Loucy (cell line): ENCODE results near the gene FZD1.

ENCODE experiments used
- H2AFZ ChIP-seq: fragments of 200-600 bp; sonication (generic); 2 replicates; pipeline ENCODE4 v1.6.0; 2016; ENCODE audit warnings: antibody characterized with exemption, mild to moderate bottlenecking, low read length, moderate library complexity
- H3F3A ChIP-seq: fragments of 200-600 bp; 2 replicates; pipeline ENCODE4 v1.6.0; 2016; ENCODE audit warnings: antibody characterized with exemption, low read depth, mild to moderate bottlenecking
- H3K27me3 ChIP-seq: fragments of 200-600 bp; sonication (generic); 2 replicates; pipeline ENCODE4 v1.6.1; 2014; ENCODE audit warnings: low read length, mild to moderate bottlenecking; ENCODE audit not compliant: insufficient read depth, poor library complexity, severe bottlenecking
- H3K36me3 ChIP-seq: fragments of 200-600 bp; sonication (generic); 2 replicates; pipeline ENCODE4 v1.6.1; 2016; ENCODE audit warnings: low read length; ENCODE audit not compliant: insufficient read depth
- H3K4me1 ChIP-seq: fragments of 200-600 bp; sonication (generic); 2 replicates; pipeline ENCODE4 v1.5.1; 2014; ENCODE audit warnings: low read length, mild to moderate bottlenecking; ENCODE audit not compliant: insufficient read depth, poor library complexity, severe bottlenecking
- H3K4me2 ChIP-seq: fragments of 200-600 bp; sonication (generic); 2 replicates; pipeline ENCODE4 v1.6.0; 2014; ENCODE audit warnings: antibody characterized with exemption, low read length, low read depth, mild to moderate bottlenecking; ENCODE audit not compliant: poor library complexity, severe bottlenecking
- H3K4me3 ChIP-seq: fragments of 200-600 bp; sonication (generic); 2 replicates; pipeline ENCODE4 v1.5.1; 2014; ENCODE audit warnings: low read length, mild to moderate bottlenecking, mixed read lengths; ENCODE audit not compliant: poor library complexity, severe bottlenecking
- H3K79me2 ChIP-seq: fragments of 200-600 bp; sonication (generic); 2 replicates; pipeline ENCODE4 v1.6.1; 2014; ENCODE audit warnings: low read length; ENCODE audit not compliant: insufficient read depth
- H3K9ac ChIP-seq: fragments of 200-600 bp; sonication (generic); 2 replicates; pipeline ENCODE4 v1.6.0; 2014; ENCODE audit warnings: mild to moderate bottlenecking, low read depth, low read length, moderate library complexity; ENCODE audit not compliant: poor library complexity, severe bottlenecking
- H3K9me2 ChIP-seq: fragments of 200-600 bp; sonication (generic); replicated peaks from 2 replicates; pipeline ENCODE4 v1.6.1; 2016; ENCODE audit warnings: low read depth, low read length, mixed read lengths
- H3K9me3 ChIP-seq: fragments of 200-600 bp; sonication (generic); 2 replicates; pipeline ENCODE4 v1.6.1; 2014; ENCODE audit warnings: mild to moderate bottlenecking, antibody characterized with exemption, low read length, low read depth; ENCODE audit not compliant: insufficient read depth
- H4K20me1 ChIP-seq: fragments of 200-600 bp; sonication (generic); 2 replicates; pipeline ENCODE4 v1.6.0; 2014; ENCODE audit warnings: antibody characterized with exemption, low read length, mild to moderate bottlenecking; ENCODE audit not compliant: insufficient read depth, poor library complexity, severe bottlenecking
- EZH2phosphoT487 ChIP-seq: fragments of 200-600 bp; IDR thresholded peaks from 2 replicates; pipeline ENCODE4 v1.6.1; 2018; ENCODE audit warnings: antibody characterized with exemption, mild to moderate bottlenecking, moderate library complexity, borderline replicate concordance
- TF ChIP-seq, protein P1 (sequence below): fragments of 200-600 bp; sonication (generic); conservative IDR thresholded peaks from 2 replicates; pipeline ENCODE4 v1.5.1; 2014; ENCODE audit warnings: mild to moderate bottlenecking, antibody characterized with exemption, low read length

FZD1 gene

DNA sequence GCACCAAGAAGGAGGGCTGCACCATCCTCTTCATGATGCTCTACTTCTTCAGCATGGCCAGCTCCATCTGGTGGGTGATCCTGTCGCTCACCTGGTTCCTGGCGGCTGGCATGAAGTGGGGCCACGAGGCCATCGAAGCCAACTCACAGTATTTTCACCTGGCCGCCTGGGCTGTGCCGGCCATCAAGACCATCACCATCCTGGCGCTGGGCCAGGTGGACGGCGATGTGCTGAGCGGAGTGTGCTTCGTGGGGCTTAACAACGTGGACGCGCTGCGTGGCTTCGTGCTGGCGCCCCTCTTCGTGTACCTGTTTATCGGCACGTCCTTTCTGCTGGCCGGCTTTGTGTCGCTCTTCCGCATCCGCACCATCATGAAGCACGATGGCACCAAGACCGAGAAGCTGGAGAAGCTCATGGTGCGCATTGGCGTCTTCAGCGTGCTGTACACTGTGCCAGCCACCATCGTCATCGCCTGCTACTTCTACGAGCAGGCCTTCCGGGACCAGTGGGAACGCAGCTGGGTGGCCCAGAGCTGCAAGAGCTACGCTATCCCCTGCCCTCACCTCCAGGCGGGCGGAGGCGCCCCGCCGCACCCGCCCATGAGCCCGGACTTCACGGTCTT is 1.9 kb downstream of the FZD1 start:
- no peak overlapping the region for H3K4me3 ChIP-seq
- no peak overlapping the region for H3K9ac ChIP-seq
- H3K4me2 ChIP-seq = no peak overlapping the region
- no peaks in the 10 kb centered on the region for H3K36me3 ChIP-seq
- peaks cover 18% of the 10 kb centered on the region for H3K27me3 ChIP-seq
- H3K79me2 ChIP-seq = no peaks in the 10 kb centered on the region
- no peaks in the 10 kb centered on the region for H4K20me1 ChIP-seq
- H2AFZ ChIP-seq = no peak overlapping the region
- TF ChIP-seq EZH2phosphoT487 = no peak
- TF ChIP-seq, protein P1, sequence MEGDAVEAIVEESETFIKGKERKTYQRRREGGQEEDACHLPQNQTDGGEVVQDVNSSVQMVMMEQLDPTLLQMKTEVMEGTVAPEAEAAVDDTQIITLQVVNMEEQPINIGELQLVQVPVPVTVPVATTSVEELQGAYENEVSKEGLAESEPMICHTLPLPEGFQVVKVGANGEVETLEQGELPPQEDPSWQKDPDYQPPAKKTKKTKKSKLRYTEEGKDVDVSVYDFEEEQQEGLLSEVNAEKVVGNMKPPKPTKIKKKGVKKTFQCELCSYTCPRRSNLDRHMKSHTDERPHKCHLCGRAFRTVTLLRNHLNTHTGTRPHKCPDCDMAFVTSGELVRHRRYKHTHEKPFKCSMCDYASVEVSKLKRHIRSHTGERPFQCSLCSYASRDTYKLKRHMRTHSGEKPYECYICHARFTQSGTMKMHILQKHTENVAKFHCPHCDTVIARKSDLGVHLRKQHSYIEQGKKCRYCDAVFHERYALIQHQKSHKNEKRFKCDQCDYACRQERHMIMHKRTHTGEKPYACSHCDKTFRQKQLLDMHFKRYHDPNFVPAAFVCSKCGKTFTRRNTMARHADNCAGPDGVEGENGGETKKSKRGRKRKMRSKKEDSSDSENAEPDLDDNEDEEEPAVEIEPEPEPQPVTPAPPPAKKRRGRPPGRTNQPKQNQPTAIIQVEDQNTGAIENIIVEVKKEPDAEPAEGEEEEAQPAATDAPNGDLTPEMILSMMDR = no peak
- H3F3A ChIP-seq = no peaks in the 10 kb centered on the region
- no peaks in the 10 kb centered on the region for H3K9me2 ChIP-seq
- peaks cover 9% of the 10 kb centered on the region for H3K4me1 ChIP-seq
- no peaks in the 10 kb centered on the region for H3K9me3 ChIP-seq

DNA sequence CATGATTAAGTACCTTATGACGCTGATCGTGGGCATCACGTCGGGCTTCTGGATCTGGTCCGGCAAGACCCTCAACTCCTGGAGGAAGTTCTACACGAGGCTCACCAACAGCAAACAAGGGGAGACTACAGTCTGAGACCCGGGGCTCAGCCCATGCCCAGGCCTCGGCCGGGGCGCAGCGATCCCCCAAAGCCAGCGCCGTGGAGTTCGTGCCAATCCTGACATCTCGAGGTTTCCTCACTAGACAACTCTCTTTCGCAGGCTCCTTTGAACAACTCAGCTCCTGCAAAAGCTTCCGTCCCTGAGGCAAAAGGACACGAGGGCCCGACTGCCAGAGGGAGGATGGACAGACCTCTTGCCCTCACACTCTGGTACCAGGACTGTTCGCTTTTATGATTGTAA is 2.5 kb downstream of the FZD1 start:
- H2AFZ ChIP-seq = no peak overlapping the region
- no peaks in the 10 kb centered on the region for H3K36me3 ChIP-seq
- peaks cover 9% of the 10 kb centered on the region for H3K4me1 ChIP-seq
- no peak overlapping the region for H3K9ac ChIP-seq
- no peak overlapping the region for H3K4me2 ChIP-seq
- H3K9me3 ChIP-seq = no peaks in the 10 kb centered on the region
- no peak for TF ChIP-seq EZH2phosphoT487
- no peaks in the 10 kb centered on the region for H3K79me2 ChIP-seq
- H4K20me1 ChIP-seq = no peaks in the 10 kb centered on the region
- no peak overlapping the region for H3K4me3 ChIP-seq
- H3K27me3 ChIP-seq = peaks cover 18% of the 10 kb centered on the region
- no peaks in the 10 kb centered on the region for H3K9me2 ChIP-seq
- H3F3A ChIP-seq = no peaks in the 10 kb centered on the region

DNA sequence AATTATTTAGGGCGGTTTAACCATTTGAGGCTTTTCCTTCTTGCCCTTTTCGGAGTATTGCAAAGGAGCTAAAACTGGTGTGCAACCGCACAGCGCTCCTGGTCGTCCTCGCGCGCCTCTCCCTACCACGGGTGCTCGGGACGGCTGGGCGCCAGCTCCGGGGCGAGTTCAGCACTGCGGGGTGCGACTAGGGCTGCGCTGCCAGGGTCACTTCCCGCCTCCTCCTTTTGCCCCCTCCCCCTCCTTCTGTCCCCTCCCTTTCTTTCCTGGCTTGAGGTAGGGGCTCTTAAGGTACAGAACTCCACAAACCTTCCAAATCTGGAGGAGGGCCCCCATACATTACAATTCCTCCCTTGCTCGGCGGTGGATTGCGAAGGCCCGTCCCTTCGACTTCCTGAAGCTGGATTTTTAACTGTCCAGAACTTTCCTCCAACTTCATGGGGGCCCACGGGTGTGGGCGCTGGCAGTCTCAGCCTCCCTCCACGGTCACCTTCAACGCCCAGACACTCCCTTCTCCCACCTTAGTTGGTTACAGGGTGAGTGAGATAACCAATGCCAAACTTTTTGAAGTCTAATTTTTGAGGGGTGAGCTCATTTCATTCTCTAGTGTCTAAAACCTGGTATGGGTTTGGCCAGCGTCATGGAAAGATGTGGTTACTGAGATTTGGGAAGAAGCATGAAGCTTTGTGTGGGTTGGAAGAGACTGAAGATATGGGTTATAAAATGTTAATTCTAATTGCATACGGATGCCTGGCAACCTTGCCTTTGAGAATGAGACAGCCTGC is 3.1 kb downstream of the FZD1 start:
- Histone ChIP-seq H3K36me3 (no peaks in the 10 kb centered on the region), H3K9me2 (no peaks in the 10 kb centered on the region), H3K79me2 (no peaks in the 10 kb centered on the region), H4K20me1 (no peaks in the 10 kb centered on the region), H3K27me3 (peaks cover 16% of the 10 kb centered on the region), H3K9ac (no peak overlapping the region), H2AFZ (no peak overlapping the region), H3K9me3 (no peaks in the 10 kb centered on the region), H3K4me1 (peaks cover 9% of the 10 kb centered on the region), H3K4me2 (no peak overlapping the region), H3K4me3 (no peak overlapping the region), H3F3A (no peaks in the 10 kb centered on the region)
- TF ChIP-seq, protein P1 = no peak
- TF ChIP-seq EZH2phosphoT487 = no peak
